Breast epithelium (tissue), 3 donors: ENCODE results near the gene HPCAL1.

Experiments used
- CTCF ChIP-seq, 3 donors: fragments of 450-650 bp; IDR thresholded peaks; one replicate each; pipeline ENCODE4 v1.5.1; 2016 to 2017; ENCODE audit warnings: antibody characterized with exemption in 3 of 3, mild to moderate bottlenecking in 3 of 3, moderate library complexity in 3 of 3
- POLR2AphosphoS5 ChIP-seq, 3 donors: sonication (generic); formaldehyde crosslinking; IDR thresholded peaks; one replicate each; pipeline ENCODE4 v1.6.1; 2017; ENCODE audit warnings: antibody characterized with exemption in 3 of 3

- TF ChIP-seq POLR2AphosphoS5 (IDR thresholded peaks at IDR 0.05) (no peak), CTCF (IDR thresholded peaks at IDR 0.05) (no peak)
Measured at GRCh38 chr2:10329880-10330699, 27.4 kb downstream of the HPCAL1 start.
